Glutamatergic neuron (in vitro differentiated cells): Measurements from ENCODE around the gene KLHL35. TPM values are rescaled to one million over a fixed set of nuclear protein-coding genes. Genes with fewer than 3 reads are reported as not detected.
A peak's percentile ranks its signal among the peaks of the same experiment; 100 is the strongest.
"Not testable (repeated sequence)": the region's sequence is repeated elsewhere in the genome, so short reads cannot be mapped to it uniquely, and the experiment has no call there.

Experiments used
- DNase-seq: peaks from one replicate; pipeline ENCODE4 v3.0.0; 2022
- H3K27ac Mint-ChIP-seq: one replicate; pipeline ENCODE4 v1.8.0; 2020; ENCODE audit warnings: mild to moderate bottlenecking, mixed read lengths, inconsistent platforms; ENCODE audit not compliant: unreplicated experiment
- H3K27me3 Mint-ChIP-seq: one replicate; pipeline ENCODE4 v1.8.0; 2020; ENCODE audit warnings: mild to moderate bottlenecking, moderate library complexity, mixed read lengths, inconsistent platforms; ENCODE audit not compliant: unreplicated experiment
- H3K36me3 Mint-ChIP-seq: one replicate; pipeline ENCODE4 v1.8.0; 2020; ENCODE audit warnings: mild to moderate bottlenecking, mixed read lengths, inconsistent platforms; ENCODE audit not compliant: unreplicated experiment
- H3K4me1 Mint-ChIP-seq: one replicate; pipeline ENCODE4 v1.8.0; 2020; ENCODE audit warnings: mild to moderate bottlenecking, low read depth, mixed read lengths, inconsistent platforms; ENCODE audit not compliant: unreplicated experiment
- H3K4me3 Mint-ChIP-seq: one replicate; pipeline ENCODE4 v1.8.0; 2020; ENCODE audit warnings: mild to moderate bottlenecking, mixed read lengths, inconsistent platforms; ENCODE audit not compliant: unreplicated experiment
- H3K9me3 Mint-ChIP-seq: one replicate; pipeline ENCODE4 v1.8.0; 2020; ENCODE audit warnings: mild to moderate bottlenecking, moderate library complexity, mixed read lengths, inconsistent platforms; ENCODE audit not compliant: unreplicated experiment
- total RNA-seq: library from RNA; stranded (reverse); fragmentation: NEBNext Ultra II Directional; extraction: Animal tissue kit (Norgen Biotek cat#: 25700); gene quantifications from one replicate; pipeline ENCODE4 v1.2.1, GENCODE V29; 2021; ENCODE audit not compliant: unreplicated experiment
- TF ChIP-seq, protein P1 (sequence below): fragments of 200-600 bp; sonication (generic); IDR thresholded peaks from one replicate; pipeline ENCODE4 v1.5.0; 2021; ENCODE audit not compliant: partially characterized antibody, unreplicated experiment

KLHL35 gene
- total RNA-seq, 1 donor from 2014 or later, result 41.4 TPM

GRCh38 chr11:75384438-75385080, 48.4 kb downstream of the KLHL35 start:
- H3K4me1 Mint-ChIP-seq, result no peaks in the 10 kb centered on the region
- TF ChIP-seq, protein P1, sequence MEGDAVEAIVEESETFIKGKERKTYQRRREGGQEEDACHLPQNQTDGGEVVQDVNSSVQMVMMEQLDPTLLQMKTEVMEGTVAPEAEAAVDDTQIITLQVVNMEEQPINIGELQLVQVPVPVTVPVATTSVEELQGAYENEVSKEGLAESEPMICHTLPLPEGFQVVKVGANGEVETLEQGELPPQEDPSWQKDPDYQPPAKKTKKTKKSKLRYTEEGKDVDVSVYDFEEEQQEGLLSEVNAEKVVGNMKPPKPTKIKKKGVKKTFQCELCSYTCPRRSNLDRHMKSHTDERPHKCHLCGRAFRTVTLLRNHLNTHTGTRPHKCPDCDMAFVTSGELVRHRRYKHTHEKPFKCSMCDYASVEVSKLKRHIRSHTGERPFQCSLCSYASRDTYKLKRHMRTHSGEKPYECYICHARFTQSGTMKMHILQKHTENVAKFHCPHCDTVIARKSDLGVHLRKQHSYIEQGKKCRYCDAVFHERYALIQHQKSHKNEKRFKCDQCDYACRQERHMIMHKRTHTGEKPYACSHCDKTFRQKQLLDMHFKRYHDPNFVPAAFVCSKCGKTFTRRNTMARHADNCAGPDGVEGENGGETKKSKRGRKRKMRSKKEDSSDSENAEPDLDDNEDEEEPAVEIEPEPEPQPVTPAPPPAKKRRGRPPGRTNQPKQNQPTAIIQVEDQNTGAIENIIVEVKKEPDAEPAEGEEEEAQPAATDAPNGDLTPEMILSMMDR, result peak; percentile 98
- H3K4me3 Mint-ChIP-seq, result no peak overlapping the region
- no peaks in the 10 kb centered on the region for H3K27me3 Mint-ChIP-seq
- peaks cover 3% of the 10 kb centered on the region for H3K9me3 Mint-ChIP-seq
- DNase-seq, result peak; percentile 80
- H3K36me3 Mint-ChIP-seq, result no peaks in the 10 kb centered on the region
- no peak overlapping the region for H3K27ac Mint-ChIP-seq

- H3K9me3 Mint-ChIP-seq, result peaks cover 3% of the 10 kb centered on the region
- no peak for DNase-seq
- H3K4me3 Mint-ChIP-seq, result no peak overlapping the region
- H3K4me1 Mint-ChIP-seq, result no peaks in the 10 kb centered on the region
- H3K36me3 Mint-ChIP-seq, result no peaks in the 10 kb centered on the region
- H3K27me3 Mint-ChIP-seq, result no peaks in the 10 kb centered on the region
- H3K27ac Mint-ChIP-seq, result no peak overlapping the region
- TF ChIP-seq, protein P1, result no peak
These were observed 49.8 kb downstream of the KLHL35 start for GRCh38 chr11:75383246-75383645.

GRCh38 chr11:75380716-75381420, 52.1 kb downstream of the KLHL35 start:
- no peak for DNase-seq
- TF ChIP-seq, protein P1, result no peak
- Mint-ChIP-seq H3K9me3 (peaks cover 3% of the 10 kb centered on the region), H3K4me3 (no peak overlapping the region), H3K27ac (no peak overlapping the region), H3K4me1 (peaks cover 1% of the 10 kb centered on the region), H3K27me3 (no peaks in the 10 kb centered on the region), H3K36me3 (no peaks in the 10 kb centered on the region)

GRCh38 chr11:75380245-75380644, 52.8 kb downstream of the KLHL35 start:
- no peak overlapping the region for H3K27ac Mint-ChIP-seq

GRCh38 chr11:75378776-75379175, 54.2 kb downstream of the KLHL35 start:
- H3K27ac Mint-ChIP-seq, H3K27me3 Mint-ChIP-seq, H3K4me3 Mint-ChIP-seq, DNase-seq, H3K9me3 Mint-ChIP-seq, H3K36me3 Mint-ChIP-seq, H3K4me1 Mint-ChIP-seq: not testable (repeated sequence)

More at GRCh38 chr11:75380245-75380644, 52.8 kb downstream of the KLHL35 start:
- peaks cover 2% of the 10 kb centered on the region for H3K27me3 Mint-ChIP-seq
- peaks cover 1% of the 10 kb centered on the region for H3K4me1 Mint-ChIP-seq
- peaks cover 3% of the 10 kb centered on the region for H3K9me3 Mint-ChIP-seq
- no peak for DNase-seq
- H3K36me3 Mint-ChIP-seq, result no peaks in the 10 kb centered on the region
- no peak overlapping the region for H3K4me3 Mint-ChIP-seq
- TF ChIP-seq, protein P1, result no peak
